ENCODE results near the gene FIBCD1.
A peak's percentile ranks its signal among the peaks of the same experiment; 100 is the strongest.

FIBCD1 gene

DNA sequence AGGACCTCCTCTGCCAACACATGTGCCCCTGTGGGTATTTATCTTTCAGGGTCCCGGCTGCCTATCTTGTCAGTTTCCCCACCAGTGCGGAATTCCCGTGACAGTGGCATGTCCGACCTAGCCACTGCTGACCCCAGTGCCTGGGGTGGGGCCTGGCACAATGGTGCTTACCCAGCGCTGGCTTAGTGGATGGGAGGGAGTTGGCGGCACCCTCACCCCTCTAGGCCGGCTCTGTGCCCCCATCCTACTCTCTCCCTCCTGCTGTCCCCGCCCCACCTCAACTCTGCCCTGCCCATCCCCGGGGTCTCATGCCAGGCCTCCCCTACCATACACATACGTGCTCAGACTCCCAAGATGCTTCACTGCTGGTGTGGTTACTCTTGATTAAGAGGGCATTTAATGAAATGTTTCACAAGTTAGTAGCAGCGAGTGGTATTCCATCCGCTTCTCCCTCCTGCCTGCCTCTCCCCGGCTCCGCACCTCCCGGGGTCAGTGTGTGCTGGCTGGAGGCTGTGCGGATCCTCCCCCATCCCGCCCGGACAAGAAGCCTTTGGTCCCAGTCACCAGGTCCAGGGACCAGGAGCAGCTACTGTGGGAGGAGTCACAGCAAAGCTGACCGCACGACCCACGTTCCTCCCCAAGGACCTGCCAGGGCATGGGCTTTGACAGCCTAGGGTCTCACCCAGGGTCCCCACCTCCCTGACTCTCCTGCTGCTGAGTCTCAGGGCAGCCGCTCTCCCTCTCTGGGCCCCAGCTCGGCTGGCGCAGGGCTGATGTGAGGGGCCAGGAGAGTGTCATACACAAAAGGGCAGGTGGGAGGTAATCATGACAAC, 32.9 kb downstream of the FIBCD1 start:
- no peak for DNase-seq

DNA sequence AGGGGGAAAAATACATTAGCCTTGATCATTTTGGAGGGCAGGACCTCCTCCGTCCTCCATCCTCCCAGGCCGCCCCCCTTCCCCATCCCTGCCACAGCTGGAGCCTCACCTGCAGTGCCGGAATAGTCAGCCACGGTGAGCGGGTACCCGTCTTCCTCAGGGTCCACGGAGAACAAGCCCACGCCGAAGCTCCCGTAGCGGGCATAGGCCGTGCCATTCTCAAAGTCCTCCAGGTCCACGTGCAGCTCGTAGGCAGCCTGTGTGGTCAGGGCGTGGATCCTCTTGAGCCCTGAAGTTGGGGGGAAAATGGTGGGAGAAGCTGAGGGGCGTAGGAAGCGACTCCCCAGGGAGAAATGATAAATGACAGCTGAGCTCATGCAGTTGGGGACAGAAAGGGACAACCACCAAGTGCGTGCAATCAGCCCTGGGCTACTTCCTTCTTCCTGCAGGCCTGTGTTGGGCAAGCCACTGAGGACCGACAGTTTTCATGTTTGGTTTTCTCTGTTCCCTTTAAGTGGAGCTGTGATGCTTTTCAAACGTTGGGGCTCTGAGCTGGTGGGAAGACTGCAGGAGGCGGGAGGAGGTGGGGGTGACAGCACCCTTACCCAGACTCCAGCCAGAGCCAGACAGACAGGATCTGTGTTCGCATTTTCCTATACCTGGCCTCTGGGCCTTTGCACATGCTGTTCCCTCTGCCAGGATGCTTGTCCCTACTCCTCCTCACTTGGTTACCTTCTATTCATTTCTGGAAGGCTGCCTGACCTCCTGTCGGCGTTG, 33.7 kb downstream of the FIBCD1 start:
- no peak for DNase-seq

DNA sequence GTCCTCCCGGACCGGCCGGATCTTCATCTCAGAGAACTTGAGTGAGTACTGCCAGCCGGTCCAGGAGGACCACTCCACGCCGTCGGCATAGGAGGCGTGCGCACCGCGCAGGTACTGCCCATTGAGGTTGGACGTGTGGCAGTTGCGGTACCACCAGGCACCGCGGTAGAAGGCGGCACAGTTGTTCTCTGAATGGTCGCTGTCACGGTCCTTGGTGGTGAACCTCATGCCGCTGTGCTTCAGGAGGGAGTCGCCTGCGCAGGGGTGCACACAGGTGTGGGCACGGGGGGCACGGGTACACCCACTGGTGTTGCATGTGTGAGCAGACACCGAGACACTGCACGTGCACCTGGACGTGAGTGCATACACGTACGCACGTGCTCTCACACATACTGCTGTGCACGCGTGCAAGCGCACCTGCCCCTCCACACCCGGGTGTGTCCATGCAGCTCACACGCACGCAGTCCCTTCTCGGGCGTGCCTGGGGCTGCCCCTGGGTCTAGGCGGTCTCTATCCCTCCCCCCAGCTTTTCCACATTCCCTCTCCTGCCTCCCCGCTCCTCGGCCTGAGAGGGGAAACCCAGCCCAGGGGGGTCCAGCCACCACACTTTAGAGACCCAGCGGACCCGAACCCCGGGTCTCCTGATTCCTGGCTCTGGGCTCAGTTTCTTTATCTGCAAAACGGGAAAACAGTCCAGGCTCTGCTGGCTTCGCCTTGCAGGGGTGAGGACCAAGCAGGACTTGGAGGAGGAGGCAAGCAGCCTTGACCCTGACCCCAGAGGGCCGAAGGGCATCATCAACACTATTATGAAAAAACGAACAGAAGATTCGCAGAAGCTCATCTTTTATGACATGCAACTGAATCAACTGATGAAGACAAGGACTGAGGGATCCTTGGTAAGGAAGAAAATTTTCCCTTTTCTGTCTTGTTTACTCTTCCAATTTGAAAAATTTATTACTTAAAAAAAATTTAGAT, 34.7 kb downstream of the FIBCD1 start:
- DNase-seq: no peak

DNA sequence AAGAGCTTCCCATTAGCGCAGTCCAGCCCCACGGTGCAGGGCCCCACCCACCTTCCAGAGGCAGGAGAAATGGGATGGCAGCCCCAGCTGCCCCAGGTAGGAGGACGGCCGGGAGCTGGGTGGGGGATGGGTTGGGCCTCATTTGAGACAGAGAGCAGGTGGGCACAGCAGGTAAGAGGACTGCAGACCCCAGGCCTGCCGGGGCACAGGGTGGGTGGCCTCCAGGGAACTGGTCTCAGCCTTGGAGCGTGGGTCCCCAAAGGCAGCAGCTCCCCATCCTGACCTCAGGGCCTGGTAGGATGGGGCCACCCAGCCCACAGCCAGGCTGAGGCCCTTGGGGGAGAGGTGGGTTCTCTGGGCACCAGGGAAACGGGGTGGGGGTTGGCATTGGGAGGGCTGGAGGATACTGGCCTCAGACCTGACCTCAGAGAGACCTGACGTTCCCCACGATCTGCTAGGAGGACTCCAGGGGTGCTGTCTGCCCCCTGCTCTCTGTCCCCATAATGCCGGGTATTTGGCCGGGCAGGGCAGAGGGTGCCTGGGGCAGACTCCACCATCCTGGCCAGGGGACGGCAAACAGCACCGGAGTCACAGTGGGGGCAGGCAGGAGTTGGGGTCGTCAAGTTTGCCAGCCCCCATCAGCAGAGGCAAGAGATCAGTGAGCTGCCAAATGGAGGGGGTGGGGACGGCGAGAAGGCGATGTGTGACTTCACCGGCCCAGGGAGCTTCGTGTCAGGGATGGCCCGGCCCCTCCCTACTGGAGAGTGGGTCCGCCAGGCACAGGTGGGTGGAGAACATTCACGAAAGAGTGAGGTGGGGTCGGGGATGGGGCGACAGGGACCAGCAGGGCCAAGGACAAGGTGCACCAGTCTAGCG, 35.6 kb downstream of the FIBCD1 start:
- no peak for DNase-seq

DNA sequence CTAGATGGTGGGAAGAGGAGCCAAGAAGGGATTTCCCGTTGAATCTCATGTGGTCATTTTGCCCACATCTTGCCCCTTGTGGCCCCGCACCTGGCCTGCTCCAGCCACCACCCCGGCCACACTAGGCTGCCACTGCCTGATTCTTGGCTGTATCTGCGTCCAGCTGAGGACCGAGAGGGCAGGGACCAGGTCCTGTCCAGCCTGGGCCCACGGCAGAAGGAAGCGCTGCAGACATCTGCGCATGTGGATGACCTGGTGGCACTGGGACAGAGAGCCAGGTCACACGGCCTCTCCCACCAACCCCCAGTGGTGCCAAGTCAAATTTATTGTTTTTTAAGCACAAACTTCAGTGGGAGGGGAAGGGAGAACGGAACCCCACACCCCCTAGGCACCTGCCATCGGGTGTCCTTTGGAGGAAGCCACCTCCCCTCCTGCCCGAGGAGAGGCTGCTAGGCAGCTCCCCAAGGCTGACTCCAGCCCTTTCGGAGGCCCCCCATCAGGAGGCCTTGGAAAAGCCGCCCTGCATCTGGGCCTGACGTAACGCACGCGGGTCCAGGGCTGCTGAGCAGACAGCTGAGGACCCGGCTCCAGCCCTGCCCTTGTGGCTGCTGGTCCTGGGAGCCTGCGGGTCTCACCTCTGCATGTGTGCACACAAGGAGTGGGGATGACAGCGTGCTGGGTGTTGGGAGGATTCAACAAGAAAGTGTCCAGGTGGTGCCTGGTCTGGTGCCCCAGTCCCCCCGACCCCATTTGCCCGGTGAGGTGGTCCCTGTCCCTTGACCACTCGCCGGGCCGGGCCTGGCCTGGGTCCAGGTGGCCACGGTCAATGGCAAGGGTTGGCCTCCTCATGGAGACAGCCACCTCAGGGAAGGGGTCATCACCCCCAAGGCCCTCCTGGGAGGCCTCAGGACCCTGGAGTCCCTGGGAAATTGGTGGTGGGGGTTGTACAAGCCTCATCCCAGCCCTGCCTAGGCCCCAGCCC, 36.6 kb downstream of the FIBCD1 start:
- no peak for DNase-seq

DNA sequence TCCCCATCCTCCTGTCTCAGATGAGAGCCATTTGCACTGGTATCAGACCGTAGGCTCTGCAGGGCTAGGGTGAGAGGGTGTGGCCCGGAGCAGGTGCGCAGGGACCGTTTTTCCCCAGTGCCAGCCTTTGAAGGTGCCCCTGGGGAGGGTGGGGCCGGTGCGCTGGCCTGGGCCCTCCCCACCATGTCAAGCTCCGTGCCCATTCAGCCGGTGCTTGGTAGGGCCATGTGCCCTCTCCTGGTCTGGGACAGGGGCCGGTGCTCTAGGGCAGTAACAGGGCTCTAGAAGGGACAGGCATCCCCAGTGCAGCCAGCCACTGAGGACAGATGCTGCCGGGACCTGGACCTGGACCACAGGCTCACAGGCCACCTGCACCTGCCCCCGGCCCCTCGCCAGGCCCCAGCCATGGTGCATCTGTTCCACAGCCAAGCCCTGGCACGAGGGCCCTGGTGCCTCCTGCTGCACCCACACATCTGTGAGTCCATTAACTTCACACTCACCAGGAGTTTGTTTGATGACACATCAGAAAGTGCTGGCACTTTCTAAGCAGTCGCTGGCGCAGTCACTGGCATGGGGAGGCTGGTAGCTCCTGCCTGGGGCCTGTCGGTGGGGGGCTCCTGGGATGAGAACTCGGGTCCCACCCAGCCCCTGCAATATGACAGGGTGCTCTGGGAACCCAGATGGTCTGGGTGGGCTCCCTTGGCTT, 37.4 kb downstream of the FIBCD1 start:
- DNase-seq: no peak

DNA sequence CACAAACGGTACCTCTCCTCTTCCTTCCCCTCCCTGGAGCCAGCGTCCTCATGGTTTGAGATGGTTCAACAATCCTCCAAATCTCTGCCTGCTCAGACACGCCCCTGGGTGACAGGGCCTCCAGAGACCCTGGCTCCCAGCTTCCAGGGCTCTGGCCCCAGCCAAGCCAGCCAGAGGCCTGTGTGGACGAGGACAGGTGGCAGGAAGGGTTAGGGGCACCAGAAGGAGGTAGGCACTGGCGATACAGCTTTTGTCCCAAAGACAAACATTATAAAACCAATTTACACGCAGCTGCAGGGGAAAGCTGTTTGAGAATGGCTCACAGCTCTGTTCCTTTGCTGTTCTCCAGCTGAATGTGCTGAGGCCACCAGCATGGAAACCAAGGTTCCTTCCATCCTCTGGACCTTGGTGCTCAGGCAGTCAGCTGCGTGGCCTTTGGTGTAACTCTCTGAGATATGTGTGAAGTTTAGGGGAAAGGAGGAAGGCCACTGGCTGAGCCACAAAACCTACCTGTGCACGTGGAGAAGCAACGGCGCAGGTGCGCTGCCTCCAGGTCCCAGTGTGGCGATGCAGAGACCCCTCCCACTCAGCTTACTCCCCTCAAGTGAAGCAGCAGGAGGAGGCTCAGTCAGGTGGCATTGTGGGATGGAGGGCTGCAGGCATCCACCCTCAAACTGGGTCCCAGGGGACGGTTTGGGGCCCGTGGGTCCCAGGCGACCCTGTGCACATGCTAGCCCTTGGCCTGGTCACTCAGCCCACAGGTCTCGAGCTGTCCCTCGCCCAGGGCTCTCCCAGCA, 38.1 kb downstream of the FIBCD1 start:
- no peak for DNase-seq

DNA sequence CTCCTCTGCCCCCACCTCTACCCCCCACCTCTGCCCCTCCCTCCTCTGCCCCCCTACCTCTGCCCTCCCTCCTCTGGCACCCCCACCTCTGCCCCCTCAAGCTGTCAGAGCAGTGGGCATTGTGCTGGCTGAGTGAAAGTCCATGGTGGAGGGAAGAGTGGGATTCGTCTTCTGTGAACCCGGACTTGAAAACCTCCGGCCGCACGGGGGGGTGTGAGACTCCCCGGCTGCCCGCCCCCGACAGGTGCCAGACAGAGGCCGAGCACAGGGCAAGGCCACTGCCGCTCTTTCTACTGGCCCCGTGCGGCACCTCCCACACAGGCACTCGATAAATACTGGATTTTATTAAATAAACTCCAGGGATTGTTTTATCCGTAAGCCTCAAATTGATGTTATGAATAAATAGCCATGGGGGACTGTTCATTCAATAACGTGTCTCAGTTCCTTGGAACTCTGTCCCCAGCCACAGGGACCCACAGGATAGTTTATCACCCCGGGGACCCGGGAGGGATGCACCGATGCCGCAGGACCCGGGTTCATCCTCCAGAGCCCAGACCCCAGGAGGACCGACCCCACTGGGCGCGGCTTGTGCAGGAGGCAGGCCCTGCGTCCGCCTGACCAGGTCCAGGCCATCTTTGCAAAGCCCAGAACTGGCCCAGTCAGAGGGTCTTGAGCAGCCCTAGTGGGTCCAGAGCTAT, 39.8 kb downstream of the FIBCD1 start:
- DNase-seq: no peak

DNA sequence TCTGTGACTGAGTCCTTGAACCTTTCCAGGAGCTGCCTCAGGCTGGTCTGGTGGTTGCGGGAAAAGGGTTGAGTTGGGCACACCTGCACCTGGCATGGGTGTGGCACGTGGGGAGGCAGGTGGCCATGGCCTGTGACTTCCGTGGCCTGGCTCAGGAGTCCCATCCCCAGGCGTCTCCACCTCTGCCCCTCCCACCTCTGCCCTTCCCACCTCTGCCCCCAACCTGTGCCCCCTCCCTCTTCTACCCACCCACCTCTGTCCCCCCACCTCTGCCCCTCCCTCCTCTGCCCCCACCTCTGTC, 40.5 kb downstream of the FIBCD1 start:
- no peak for DNase-seq

DNA sequence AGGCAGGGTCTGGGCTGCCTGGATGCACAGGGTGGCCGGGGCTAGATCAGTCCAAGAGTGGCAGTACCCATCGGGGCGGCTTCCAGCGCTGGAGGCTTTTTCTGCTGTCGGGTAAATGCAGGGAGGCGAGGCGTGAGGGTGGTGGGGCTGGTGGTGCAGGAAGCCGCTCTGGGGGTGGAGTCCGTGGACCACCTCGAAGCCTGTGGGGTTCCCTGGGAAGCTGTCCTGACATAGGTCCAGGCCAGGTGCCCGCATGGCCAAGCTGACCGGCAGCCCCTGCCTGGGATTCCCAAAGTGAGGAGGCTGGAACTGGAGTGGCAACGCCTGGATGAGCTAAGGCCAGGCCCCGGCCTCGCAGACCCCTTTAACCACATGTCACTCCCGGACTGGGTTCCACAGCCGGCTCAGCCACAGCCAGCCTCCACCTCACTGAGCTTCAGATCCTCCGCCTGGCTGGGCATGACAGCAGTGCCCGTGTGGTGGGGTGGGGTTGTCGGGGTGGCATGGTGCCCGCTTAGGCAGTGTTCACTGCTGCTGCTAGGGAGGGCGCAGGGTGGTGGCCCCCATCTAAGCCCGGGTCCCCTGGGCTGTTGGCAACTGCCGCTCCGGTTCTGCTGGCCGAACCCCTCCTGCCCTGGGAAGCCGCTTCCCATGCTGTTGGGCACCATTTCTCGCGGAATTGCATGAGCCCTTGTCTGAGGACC, 41.0 kb downstream of the FIBCD1 start:
- peak; percentile 16 for DNase-seq

DNA sequence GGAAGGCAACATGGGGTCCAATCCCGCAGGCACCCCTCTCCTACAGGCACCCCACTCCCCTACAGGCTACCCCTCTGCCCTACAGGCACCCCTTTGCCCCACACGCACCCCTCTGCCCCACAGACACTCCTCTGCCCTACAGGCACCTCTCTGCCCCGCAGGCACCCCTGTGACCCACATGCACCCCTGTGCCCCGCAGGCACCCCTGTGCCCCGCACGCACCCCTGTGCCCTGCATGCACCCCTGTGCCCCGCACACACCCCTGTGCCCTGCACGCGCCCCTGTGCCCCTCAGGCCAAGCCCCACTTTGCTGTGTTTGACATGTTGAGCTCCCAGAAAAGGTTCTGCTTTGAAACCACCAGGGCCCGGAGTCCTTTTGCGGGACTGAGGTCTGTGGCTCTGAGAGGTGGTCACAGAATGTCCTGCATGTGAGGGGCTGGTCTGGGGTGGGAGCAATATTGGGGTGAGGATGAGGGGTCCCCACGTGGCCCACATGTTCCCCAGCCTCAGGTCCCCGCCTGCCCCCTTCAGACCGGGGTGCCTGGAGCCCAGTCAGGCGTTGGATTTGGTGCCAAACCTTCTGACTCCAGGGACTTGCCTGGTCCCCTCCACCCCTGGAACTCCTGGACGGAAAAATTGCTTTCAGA, 41.8 kb downstream of the FIBCD1 start:
- DNase-seq: no peak

DNA sequence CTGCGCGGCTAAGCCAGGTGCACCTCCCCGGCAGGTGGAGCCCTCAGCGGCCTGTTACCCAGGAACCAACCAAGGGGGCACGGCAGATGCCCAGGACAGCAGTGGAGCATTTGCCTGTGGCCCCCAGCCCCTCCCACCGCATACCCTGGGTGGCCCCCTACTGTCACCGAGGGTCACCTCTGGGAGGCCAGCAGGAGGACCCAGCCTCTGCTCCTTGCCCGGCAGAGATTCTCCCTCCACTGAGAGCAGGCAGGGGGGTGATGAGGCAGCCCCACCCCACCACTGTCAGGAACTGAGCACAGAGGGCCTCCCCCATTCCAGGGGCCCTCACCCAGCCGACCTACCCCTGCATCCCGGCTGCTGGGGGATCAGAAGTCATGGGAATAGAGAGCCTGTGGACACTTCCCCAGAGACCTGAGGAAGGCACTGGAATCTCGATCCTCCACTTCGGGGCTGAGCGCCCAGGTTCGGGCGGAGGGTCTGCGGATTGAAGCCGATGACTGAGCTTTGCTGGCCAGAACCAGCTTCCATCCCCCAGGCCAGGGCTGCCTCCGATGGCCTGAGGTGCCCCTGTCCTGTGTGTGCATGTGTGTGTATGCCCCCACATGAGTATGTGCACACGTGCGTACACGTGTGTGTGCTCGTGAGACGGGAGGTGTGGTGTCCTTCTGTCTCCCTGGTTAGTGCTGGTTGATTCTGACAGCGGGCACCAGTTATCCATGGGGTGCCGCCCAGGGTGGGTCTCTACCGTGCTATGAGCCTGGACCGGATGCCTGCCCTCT, 42.6 kb downstream of the FIBCD1 start, which contains the start of gene QRFP:
Gene QRFP (minus strand): TSS at position 580 of the 782 bp plus-strand sequence. CDS start 2,974 bp downstream, outside the sequence.
- DNase-seq: peak; percentile 17

DNA sequence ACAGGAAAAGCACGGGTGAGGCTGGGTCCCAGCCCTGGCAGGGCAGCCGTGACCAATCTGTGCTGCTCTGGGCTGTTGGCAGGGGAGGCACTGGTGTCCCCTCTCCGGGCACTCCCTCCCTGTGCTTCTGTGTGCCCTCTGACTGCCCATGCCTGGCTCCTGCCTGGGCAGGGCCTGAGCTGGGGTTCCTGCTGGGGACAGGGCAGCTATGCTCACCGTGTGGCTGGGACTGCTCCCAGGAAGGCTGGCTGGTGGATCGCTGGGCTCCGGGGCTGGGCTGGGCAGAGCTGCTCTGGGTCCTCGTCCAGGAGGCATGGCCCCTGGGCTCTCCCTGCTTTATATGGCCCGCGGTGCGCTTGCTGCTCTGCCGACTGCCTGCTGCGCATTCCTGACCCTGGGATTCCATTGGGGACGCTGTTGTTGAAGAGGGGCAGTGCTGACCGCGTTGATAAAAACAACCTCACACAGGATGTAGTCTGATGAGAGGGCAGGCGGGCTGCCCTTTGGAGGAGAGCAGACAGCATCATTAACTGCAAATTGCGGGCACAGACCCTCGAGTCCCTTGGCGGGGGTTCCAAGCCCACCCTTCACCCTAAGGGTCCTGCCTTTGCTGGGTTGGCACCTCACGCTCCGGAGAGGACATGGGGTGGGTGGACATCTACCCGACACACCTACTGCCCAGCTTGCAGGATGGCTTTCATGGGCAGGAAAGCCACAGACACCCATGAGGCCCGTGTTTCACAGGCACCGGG, 43.4 kb downstream of the FIBCD1 start:
- DNase-seq: no peak

DNA sequence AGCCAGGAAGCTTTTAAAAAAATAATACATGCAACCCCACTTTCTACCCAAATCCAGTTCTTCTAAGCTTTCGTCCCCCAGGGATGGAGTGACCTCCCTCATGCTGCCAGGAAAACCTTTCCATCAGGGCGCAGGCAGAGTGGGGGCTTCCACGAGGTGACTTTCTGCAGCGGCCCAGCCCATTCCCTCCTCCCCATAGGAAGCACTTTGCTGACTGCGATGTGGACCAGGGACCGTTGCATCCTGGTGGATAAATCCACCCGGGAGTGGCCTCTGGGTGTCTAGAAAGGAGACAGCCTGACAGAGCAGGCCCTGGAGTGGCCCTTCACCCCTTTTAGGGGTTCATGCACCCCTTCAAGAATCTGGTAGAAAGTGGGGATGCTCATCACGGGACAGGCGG, 44.0 kb downstream of the FIBCD1 start:
- no peak for DNase-seq

DNA sequence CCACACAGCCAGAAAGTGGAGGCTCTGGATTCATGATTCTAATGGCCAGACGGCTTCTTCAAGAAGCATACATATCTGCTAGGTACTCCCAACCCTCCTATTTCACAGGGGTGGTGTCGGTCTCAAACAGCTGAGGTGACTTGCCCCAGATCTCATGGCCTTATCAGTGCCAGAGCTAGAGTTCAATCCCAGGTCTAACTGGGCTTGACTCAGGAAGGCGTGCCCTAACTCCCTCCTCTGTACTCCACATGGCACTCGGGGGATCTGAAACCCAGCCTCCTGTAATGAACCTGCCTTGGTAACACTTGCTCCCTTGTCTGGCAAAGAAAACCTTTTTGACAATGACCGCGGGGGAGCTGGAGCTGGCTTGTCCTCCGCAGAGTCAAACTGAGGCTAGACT, 44.5 kb downstream of the FIBCD1 start:
- no peak for DNase-seq
